ENCODE results near the gene NPTXR. TPM values are rescaled to one million over a fixed set of nuclear protein-coding genes. Genes with fewer than 3 reads are reported as not detected.

NPTXR gene
- total RNA-seq, 1 donor from 2014 or later = 6.9 TPM

DNA sequence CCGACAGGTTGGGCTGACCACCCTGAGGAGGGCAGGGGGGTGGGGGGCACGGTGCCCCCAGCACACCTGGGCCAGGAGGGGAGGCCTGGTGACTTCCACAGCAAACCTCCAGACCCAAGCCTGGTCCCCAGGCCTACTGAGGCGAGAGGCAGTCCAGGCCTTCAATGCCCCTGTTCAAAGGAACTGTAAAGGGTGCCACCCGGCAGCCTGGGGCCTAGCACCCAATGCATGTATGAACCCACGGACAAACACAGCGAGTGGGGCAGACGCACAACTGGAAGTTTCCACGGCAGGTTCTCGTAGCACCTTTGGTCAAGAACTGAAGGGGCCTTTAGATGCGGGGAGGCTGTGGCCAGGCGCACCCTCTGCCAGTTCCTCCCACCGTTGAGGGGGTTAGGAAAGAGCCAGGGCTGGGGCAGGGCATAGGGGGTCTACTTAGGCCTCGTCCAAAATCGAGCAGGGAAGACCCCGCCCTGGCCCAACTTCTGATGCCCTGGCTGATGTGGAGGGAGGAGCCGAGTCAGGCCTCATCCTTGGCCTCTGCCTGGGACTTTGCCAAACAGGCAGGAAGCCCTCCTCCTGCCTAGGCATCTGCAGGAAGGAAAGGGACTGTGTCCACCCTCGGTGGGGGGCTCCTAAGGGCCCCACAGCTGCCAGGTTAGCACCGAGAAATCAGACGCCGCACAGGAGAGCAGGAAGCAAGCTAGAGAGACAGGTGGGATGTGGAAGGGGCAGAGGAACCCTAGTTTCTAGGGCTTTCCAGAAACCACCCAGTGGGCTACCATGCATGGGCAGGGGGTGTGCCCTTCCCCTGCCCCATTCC, 21.6 kb upstream of the NPTXR start:
- DNase-seq (ENCODE audit: extremely low spot score, unreplicated experiment) = no peak
- H3K27me3 Mint-ChIP-seq = no peaks in the 10 kb centered on the region
- peaks cover 28% of the 10 kb centered on the region for H3K4me1 Mint-ChIP-seq (ENCODE audit: unreplicated experiment)
- H3K36me3 Mint-ChIP-seq = no peaks in the 10 kb centered on the region
- no peak overlapping the region for H3K27ac Mint-ChIP-seq
- TF ChIP-seq, protein P1, sequence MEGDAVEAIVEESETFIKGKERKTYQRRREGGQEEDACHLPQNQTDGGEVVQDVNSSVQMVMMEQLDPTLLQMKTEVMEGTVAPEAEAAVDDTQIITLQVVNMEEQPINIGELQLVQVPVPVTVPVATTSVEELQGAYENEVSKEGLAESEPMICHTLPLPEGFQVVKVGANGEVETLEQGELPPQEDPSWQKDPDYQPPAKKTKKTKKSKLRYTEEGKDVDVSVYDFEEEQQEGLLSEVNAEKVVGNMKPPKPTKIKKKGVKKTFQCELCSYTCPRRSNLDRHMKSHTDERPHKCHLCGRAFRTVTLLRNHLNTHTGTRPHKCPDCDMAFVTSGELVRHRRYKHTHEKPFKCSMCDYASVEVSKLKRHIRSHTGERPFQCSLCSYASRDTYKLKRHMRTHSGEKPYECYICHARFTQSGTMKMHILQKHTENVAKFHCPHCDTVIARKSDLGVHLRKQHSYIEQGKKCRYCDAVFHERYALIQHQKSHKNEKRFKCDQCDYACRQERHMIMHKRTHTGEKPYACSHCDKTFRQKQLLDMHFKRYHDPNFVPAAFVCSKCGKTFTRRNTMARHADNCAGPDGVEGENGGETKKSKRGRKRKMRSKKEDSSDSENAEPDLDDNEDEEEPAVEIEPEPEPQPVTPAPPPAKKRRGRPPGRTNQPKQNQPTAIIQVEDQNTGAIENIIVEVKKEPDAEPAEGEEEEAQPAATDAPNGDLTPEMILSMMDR (conservative IDR thresholded peaks at IDR 0.05) = no peak
- H3K9me3 Mint-ChIP-seq = no peaks in the 10 kb centered on the region
- H3K4me3 Mint-ChIP-seq = no peak overlapping the region

DNA sequence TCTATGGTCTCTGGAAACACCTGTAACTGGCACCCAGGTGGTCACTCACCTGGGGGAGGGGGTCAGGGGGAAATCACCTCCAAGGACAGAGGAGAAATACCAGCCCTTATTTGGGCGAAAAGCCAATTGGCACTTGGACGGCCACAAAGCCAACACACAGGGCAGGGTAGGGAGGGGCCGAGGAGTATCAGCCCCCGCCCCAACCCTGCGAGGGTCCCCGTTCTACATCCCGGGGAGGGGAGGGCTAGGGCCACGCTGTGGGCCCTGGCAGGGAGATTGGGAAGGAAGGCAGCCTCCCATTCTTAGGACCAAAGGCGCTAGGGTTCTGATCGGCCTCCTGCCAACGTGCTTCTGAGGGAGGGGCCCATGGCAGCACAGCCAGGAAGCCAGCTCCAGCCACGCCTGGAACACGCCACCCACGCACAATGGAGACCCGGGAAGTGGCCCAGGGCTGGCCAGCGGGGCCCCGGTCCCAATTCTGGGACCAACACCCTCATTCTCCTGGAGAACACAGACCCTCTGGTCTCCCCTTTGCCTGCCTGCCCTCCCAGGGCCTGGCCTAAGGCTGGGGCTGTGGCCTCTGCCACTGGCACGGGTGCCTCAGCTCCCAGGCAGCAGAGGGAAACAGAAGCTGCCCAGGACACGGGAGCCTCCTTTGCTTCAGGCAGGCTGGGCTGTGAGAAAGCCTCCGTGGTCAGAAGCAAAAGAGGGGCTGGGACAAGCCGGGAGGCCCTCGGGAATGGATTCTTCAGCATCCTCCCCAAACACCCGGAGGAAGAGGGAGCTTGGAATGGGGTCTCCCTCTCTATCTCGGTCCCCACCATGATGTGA, 20.7 kb upstream of the NPTXR start:
- H3K4me3 Mint-ChIP-seq = no peak overlapping the region

DNA sequence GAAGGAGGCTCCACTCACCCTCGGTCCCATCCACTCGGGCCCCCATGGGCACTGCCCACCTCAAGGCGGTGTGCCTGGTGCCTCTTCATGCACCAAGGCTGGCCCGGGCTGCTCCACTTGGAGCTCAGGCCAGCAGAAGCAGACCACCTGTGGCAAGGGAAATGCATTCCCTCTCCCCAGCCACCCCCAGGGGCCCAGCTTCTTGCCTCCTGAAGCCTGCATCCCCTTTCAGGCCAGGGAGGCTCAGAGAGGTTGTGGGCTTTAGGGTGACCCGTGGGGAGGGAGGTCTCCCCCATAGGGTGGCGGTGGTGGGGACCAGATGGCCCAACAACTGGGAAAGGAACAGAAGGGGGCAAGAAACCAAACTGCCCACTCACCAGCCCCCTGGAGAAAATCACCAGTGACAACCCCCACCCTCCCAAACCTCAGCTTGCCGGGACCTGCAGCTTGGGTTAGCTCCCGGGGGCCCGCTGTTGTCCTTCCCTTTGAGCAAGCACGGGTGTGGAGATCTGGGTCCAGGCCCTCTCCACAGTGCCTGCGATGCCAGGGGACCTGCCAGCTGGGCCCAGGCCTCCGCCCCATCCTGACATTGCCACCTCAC, 19.8 kb upstream of the NPTXR start:
- H3K4me1 Mint-ChIP-seq (ENCODE audit: unreplicated experiment) = peaks cover 13% of the 10 kb centered on the region
- DNase-seq (ENCODE audit: extremely low spot score, unreplicated experiment) = no peak
- H3K4me3 Mint-ChIP-seq = no peak overlapping the region
- no peak overlapping the region for H3K27ac Mint-ChIP-seq
- no peaks in the 10 kb centered on the region for H3K9me3 Mint-ChIP-seq
- no peaks in the 10 kb centered on the region for H3K27me3 Mint-ChIP-seq
- H3K36me3 Mint-ChIP-seq = no peaks in the 10 kb centered on the region
- TF ChIP-seq, protein P1 (conservative IDR thresholded peaks at IDR 0.05) = no peak

More for the DNA sequence above, 20.7 kb upstream of the NPTXR start:
- Mint-ChIP-seq H3K9me3 (no peaks in the 10 kb centered on the region), H3K27ac (no peak overlapping the region), H3K27me3 (no peaks in the 10 kb centered on the region), H3K4me1 (ENCODE audit: unreplicated experiment) (peaks cover 20% of the 10 kb centered on the region), H3K36me3 (no peaks in the 10 kb centered on the region)
- DNase-seq (ENCODE audit: extremely low spot score, unreplicated experiment) = no peak
- TF ChIP-seq, protein P1 (conservative IDR thresholded peaks at IDR 0.05) = no peak

DNA sequence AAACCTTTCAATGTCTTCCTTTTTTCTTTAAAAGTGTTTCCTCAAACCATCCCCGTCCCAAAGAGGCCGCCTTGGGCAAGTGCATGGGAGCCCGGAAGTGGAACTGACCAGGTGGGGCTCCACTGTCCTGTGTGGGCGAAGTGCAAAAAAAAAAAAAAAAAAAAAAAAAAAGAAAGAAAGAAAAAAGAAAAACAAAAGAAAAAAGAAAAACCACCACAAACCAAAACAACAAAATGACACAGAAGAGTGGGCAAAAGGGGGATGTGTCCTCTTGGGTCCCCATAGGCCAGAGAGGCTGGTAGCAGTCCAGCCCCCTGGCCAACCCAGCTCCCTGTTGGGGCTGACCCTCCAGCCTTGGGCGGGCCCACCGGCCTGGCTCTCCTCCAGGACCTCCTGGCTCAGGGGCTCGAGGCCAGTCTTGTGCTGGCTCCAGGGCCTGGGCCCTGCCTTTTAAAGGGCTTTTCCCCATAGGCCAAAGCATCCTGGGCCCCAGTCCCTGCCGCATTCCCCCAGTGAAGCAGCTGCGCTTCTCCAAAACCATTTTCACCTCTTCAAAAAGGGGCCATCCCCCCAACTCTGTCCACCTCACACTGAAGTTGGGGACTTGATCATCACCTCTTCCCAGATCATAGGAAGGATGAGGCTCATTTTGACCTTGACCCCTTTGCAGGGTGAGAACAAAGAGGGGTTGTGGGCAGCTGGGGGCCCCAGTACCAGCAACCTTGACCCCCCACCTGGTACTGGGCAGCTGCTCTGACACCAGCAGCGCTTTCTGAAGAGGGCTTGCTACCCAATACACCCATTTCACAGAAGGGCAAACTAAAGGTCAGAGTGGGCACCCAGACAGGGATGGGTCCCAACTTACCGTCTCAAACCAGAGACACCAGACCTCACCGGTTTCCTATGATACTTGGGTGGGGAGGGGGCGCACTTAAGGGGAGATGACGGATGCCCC, 18.8 kb upstream of the NPTXR start:
- Mint-ChIP-seq H3K9me3 (no peaks in the 10 kb centered on the region), H3K4me3 (no peak overlapping the region), H3K27me3 (no peaks in the 10 kb centered on the region), H3K4me1 (ENCODE audit: unreplicated experiment) (peaks cover 13% of the 10 kb centered on the region), H3K36me3 (no peaks in the 10 kb centered on the region), H3K27ac (peak overlapping the region; percentile 16)
- TF ChIP-seq, protein P1 (conservative IDR thresholded peaks at IDR 0.05) = no peak
- DNase-seq (ENCODE audit: extremely low spot score, unreplicated experiment) = no peak

DNA sequence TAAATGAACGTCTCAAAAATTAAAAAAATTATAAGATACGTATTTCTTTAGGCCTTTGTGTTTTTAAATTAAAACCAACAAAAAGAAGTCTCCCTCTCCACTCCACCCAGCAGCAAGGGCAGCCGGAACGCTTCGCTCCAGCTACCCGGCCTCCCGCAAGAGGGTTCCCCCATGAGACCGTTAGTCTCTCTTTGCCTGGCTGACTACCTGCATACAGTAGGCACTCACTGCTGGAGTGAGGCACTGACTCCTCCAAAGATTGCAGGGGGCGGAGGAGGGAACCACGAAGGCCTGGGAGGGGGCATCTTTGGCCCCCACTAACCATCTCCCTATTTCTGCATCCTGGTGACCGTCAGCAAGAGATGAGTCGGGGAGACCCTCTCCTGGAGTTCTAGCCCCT, 18.1 kb upstream of the NPTXR start:
- no peak for DNase-seq (ENCODE audit: extremely low spot score, unreplicated experiment)
- H3K4me1 Mint-ChIP-seq (ENCODE audit: unreplicated experiment) = peaks cover 13% of the 10 kb centered on the region
- no peaks in the 10 kb centered on the region for H3K36me3 Mint-ChIP-seq
- H3K9me3 Mint-ChIP-seq = no peaks in the 10 kb centered on the region
- TF ChIP-seq, protein P1 (conservative IDR thresholded peaks at IDR 0.05) = no peak
- H3K4me3 Mint-ChIP-seq = no peak overlapping the region
- no peaks in the 10 kb centered on the region for H3K27me3 Mint-ChIP-seq
- no peak overlapping the region for H3K27ac Mint-ChIP-seq
